ENCODE results near the gene MPL. TPM values are rescaled to one million over a fixed set of nuclear protein-coding genes. Genes with fewer than 3 reads are reported as not detected.

The MPL gene
- total and polyA plus RNA-seq, 5 experiments from 2014 or later = not detected

- peaks cover 0 to 5% (median 0%) of the 10 kb centered on the region in 5 donors for H3K27me3 Mint-ChIP-seq
- peaks cover 0 to 6% (median 3%) of the 10 kb centered on the region in 4 donors for H3K4me1 Mint-ChIP-seq
- no peak for ATAC-seq
- H3K9me3 Mint-ChIP-seq = no peaks in the 10 kb centered on the region
- no peak overlapping the region for H3K4me3 Mint-ChIP-seq
- peak overlapping the region in 2 of 10 donors; percentile 6 to 9 for H3K27ac Mint-ChIP-seq
- POLR2A ChIA-PET = no interaction called here
- no peak for DNase-seq
- H3K36me3 Mint-ChIP-seq = no peaks in the 10 kb centered on the region
Measured at GRCh38 chr1:43302201-43302600, 35.4 kb upstream of the MPL start.

- H3K27me3 Mint-ChIP-seq = peaks cover 0 to 7% (median 0%) of the 10 kb centered on the region in 5 donors
- H3K27ac Mint-ChIP-seq = no peak overlapping the region
- ATAC-seq = no peak
- no peaks in the 10 kb centered on the region for H3K9me3 Mint-ChIP-seq
- no peak overlapping the region for H3K4me3 Mint-ChIP-seq
- DNase-seq = no peak
- POLR2A ChIA-PET = no interaction called here
- H3K4me1 Mint-ChIP-seq = peaks cover 0 to 6% (median 3%) of the 10 kb centered on the region in 4 donors
- no peaks in the 10 kb centered on the region for H3K36me3 Mint-ChIP-seq
Measured at GRCh38 chr1:43302721-43303470, 34.7 kb upstream of the MPL start.

GRCh38 chr1:43303471-43304313 lies 33.9 kb upstream of the MPL start:
- no peak overlapping the region for H3K4me3 Mint-ChIP-seq
- POLR2A ChIA-PET = no interaction called here
- no peaks in the 10 kb centered on the region for H3K36me3 Mint-ChIP-seq
- ATAC-seq = no peak
- peaks cover 0 to 6% (median 4%) of the 10 kb centered on the region in 4 donors for H3K4me1 Mint-ChIP-seq
- no peak for DNase-seq
- H3K27me3 Mint-ChIP-seq = peaks cover 0 to 12% (median 0%) of the 10 kb centered on the region in 5 donors
- no peaks in the 10 kb centered on the region for H3K9me3 Mint-ChIP-seq
- no peak overlapping the region for H3K27ac Mint-ChIP-seq

- Mint-ChIP-seq H3K36me3 (no peaks in the 10 kb centered on the region), H3K27me3 (peaks cover 0 to 12% (median 0%) of the 10 kb centered on the region in 5 donors), H3K4me1 (peaks cover 0 to 6% (median 4%) of the 10 kb centered on the region in 4 donors), H3K9me3 (no peaks in the 10 kb centered on the region), H3K27ac (peak overlapping the region in 1 of 10 donors; percentile 82), H3K4me3 (no peak overlapping the region)
- ATAC-seq (no peak), DNase-seq (no peak)
- POLR2A ChIA-PET = no interaction called here
Measured at GRCh38 chr1:43304314-43304681, 33.3 kb upstream of the MPL start.

GRCh38 chr1:43304771-43305300 lies 32.8 kb upstream of the MPL start:
- H3K9me3 Mint-ChIP-seq = no peaks in the 10 kb centered on the region
- H3K27me3 Mint-ChIP-seq = peaks cover 0 to 12% (median 0%) of the 10 kb centered on the region in 5 donors
- DNase-seq = no peak
- H3K36me3 Mint-ChIP-seq = no peaks in the 10 kb centered on the region
- no peak for ATAC-seq
- POLR2A ChIA-PET = no interaction called here
- no peak overlapping the region for H3K27ac Mint-ChIP-seq
- H3K4me3 Mint-ChIP-seq = no peak overlapping the region
- peaks cover 0 to 6% (median 4%) of the 10 kb centered on the region in 4 donors for H3K4me1 Mint-ChIP-seq

GRCh38 chr1:43305461-43305860 lies 32.2 kb upstream of the MPL start:
- no peak overlapping the region for H3K27ac Mint-ChIP-seq
- POLR2A ChIA-PET = no interaction called here
- no peaks in the 10 kb centered on the region for H3K9me3 Mint-ChIP-seq
- H3K36me3 Mint-ChIP-seq = no peaks in the 10 kb centered on the region
- no peak overlapping the region for H3K4me3 Mint-ChIP-seq
- H3K27me3 Mint-ChIP-seq = peaks cover 0 to 12% (median 0%) of the 10 kb centered on the region in 5 donors
- no peak for ATAC-seq
- peaks cover 0 to 6% (median 4%) of the 10 kb centered on the region in 4 donors for H3K4me1 Mint-ChIP-seq
- no peak for DNase-seq

- Mint-ChIP-seq H3K27me3 (peaks cover 0 to 12% (median 0%) of the 10 kb centered on the region in 5 donors), H3K27ac (peak overlapping the region in 2 of 10 donors; percentile 21 to 45), H3K36me3 (no peaks in the 10 kb centered on the region), H3K4me1 (peaks cover 0 to 4% (median under 1%) of the 10 kb centered on the region in 4 donors), H3K4me3 (no peak overlapping the region), H3K9me3 (no peaks in the 10 kb centered on the region)
- POLR2A ChIA-PET = no interaction called here
- no peak for ATAC-seq
- DNase-seq = no peak
Measured at GRCh38 chr1:43305926-43306687, 31.5 kb upstream of the MPL start.

- peak overlapping the region in 1 of 10 donors; percentile 21 for H3K27ac Mint-ChIP-seq
- ATAC-seq = no peak
- H3K9me3 Mint-ChIP-seq = no peaks in the 10 kb centered on the region
- H3K27me3 Mint-ChIP-seq = peaks cover 0 to 12% (median 0%) of the 10 kb centered on the region in 5 donors
- no peak overlapping the region for H3K4me3 Mint-ChIP-seq
- POLR2A ChIA-PET = no interaction called here
- DNase-seq = no peak
- H3K36me3 Mint-ChIP-seq = no peaks in the 10 kb centered on the region
- peaks cover 0 to 4% (median 0%) of the 10 kb centered on the region in 4 donors for H3K4me1 Mint-ChIP-seq
Measured at GRCh38 chr1:43306688-43307457, 30.7 kb upstream of the MPL start.

- H3K4me3 Mint-ChIP-seq = no peak overlapping the region
- no peaks in the 10 kb centered on the region for H3K9me3 Mint-ChIP-seq
- no peak for ATAC-seq
- H3K4me1 Mint-ChIP-seq = peaks cover 0 to 4% (median 0%) of the 10 kb centered on the region in 4 donors
- peak overlapping the region in 1 of 10 donors; percentile 66 for H3K27ac Mint-ChIP-seq
- peak in 1 of 10 donors; percentile 42 for DNase-seq
- H3K27me3 Mint-ChIP-seq = peaks cover 0 to 12% (median 0%) of the 10 kb centered on the region in 5 donors
- H3K36me3 Mint-ChIP-seq = no peaks in the 10 kb centered on the region
- POLR2A ChIA-PET = no interaction called here
Measured at GRCh38 chr1:43307458-43308158, 30.0 kb upstream of the MPL start.

GRCh38 chr1:43308635-43309404 lies 28.8 kb upstream of the MPL start:
- ATAC-seq = no peak
- DNase-seq = peak in 1 of 10 donors; percentile 40
- Mint-ChIP-seq H3K4me1 (peaks cover 0 to 4% (median 0%) of the 10 kb centered on the region in 4 donors), H3K4me3 (no peak overlapping the region), H3K9me3 (no peaks in the 10 kb centered on the region), H3K27ac (no peak overlapping the region), H3K36me3 (no peaks in the 10 kb centered on the region), H3K27me3 (peaks cover 0 to 12% (median 0%) of the 10 kb centered on the region in 5 donors)
- POLR2A ChIA-PET = interaction anchor here (0.6 kb wide), 1 partner anchor 34 kb away, joined by 3 read pairs; no protein-coding TSS in a partner anchor

Measured in naive thymus-derived CD8-positive, alpha-beta T cell (primary cell).